GM23248 (cell line): ENCODE measurements around the gene CELF1. TPM values are rescaled to one million over a fixed set of nuclear protein-coding genes. Genes with fewer than 3 reads are reported as not detected.
A peak's percentile ranks its signal among the peaks of the same experiment; 100 is the strongest.
"Not testable (repeated sequence)": the region's sequence is repeated elsewhere in the genome, so short reads cannot be mapped to it uniquely, and the experiment has no call there.

Experiments
- DNase-seq: peaks from one replicate; pipeline ENCODE4 v3.0.0-alpha.2; 2015
- H2AFZ ChIP-seq: fragments of 200-600 bp; sonication (generic); 2 replicates; pipeline ENCODE4 v1.6.1; 2016; ENCODE audit warnings: antibody characterized with exemption
- H3F3A ChIP-seq: fragments of 200-600 bp; sonication (generic); 2 replicates; pipeline ENCODE4 v1.6.1; 2016; ENCODE audit warnings: mild to moderate bottlenecking, antibody characterized with exemption, mixed run types; ENCODE audit not compliant: insufficient read depth
- H3K27ac ChIP-seq: fragments of 200-600 bp; sonication (generic); 2 replicates; pipeline ENCODE4 v1.5.1; 2016; ENCODE audit warnings: mild to moderate bottlenecking
- H3K27me3 ChIP-seq: fragments of 200-600 bp; sonication (generic); replicated peaks from 2 replicates; pipeline ENCODE4 v1.6.1; 2016; ENCODE audit warnings: mild to moderate bottlenecking; ENCODE audit not compliant: insufficient read depth
- H3K36me3 ChIP-seq: fragments of 200-600 bp; sonication (generic); 2 replicates; pipeline ENCODE4 v1.6.1; 2016; ENCODE audit warnings: low read depth, mild to moderate bottlenecking
- H3K4me1 ChIP-seq: fragments of 200-600 bp; sonication (generic); 2 replicates; pipeline ENCODE4 v1.6.1; 2016; ENCODE audit warnings: mild to moderate bottlenecking; ENCODE audit not compliant: insufficient read depth
- H3K4me2 ChIP-seq: fragments of 200-600 bp; sonication (generic); one replicate; pipeline ENCODE4 v1.6.1; 2016; ENCODE audit warnings: mild to moderate bottlenecking; ENCODE audit not compliant: unreplicated experiment
- H3K4me3 ChIP-seq: fragments of 200-600 bp; sonication (generic); 2 replicates; pipeline ENCODE4 v1.5.1; 2016; ENCODE audit warnings: mild to moderate bottlenecking
- H3K79me2 ChIP-seq: fragments of 200-600 bp; sonication (generic); 2 replicates; pipeline ENCODE4 v1.6.1; 2016; ENCODE audit warnings: mild to moderate bottlenecking; ENCODE audit not compliant: insufficient read depth
- H3K9ac ChIP-seq: fragments of 200-600 bp; sonication (generic); 2 replicates; pipeline ENCODE4 v1.6.1; 2016; ENCODE audit warnings: mild to moderate bottlenecking
- H3K9me2 ChIP-seq: fragments of 200-600 bp; sonication (generic); 2 replicates; pipeline ENCODE4 v1.6.1; 2016; ENCODE audit warnings: mixed run types, mild to moderate bottlenecking, moderate library complexity; ENCODE audit not compliant: insufficient read depth
- H3K9me3 ChIP-seq: fragments of 200-600 bp; sonication (generic); one replicate; pipeline ENCODE4 v1.6.1; 2017; ENCODE audit warnings: low read depth
- H4K20me1 ChIP-seq: fragments of 200-600 bp; sonication (generic); 2 replicates; pipeline ENCODE4 v1.6.0; 2016; ENCODE audit not compliant: insufficient read depth
- EZH2 ChIP-seq: fragments of 200-600 bp; sonication (generic); IDR thresholded peaks from 2 replicates; pipeline ENCODE4 v1.6.1; 2018; ENCODE audit warnings: antibody characterized with exemption, mild to moderate bottlenecking; ENCODE audit not compliant: insufficient read depth, poor library complexity, severe bottlenecking
- EZH2phosphoT487 ChIP-seq: fragments of 200-600 bp; sonication (generic); IDR thresholded peaks from 2 replicates; pipeline ENCODE4 v1.6.1; 2018; ENCODE audit warnings: antibody characterized with exemption, moderate library complexity, mild to moderate bottlenecking, low read depth; ENCODE audit not compliant: insufficient read depth
- WGBS, 2 experiments: methylation state at CpG; one replicate each; pipeline ENCODE4 v1.1.6; 2015 to 2017; ENCODE audit warnings: low lambda C conversion rate in 2 of 2, low coverage in 1 of 2; ENCODE audit errors: missing lambda C conversion rate in 2 of 2; 5-methylcytosine and 5-hydroxymethylcytosine counted together
- in situ Hi-C: fragments of 300-500 bp; cut with MboI; formaldehyde crosslinking; loops from 2 replicates; pipeline ENCODE4 v1.15.0; 2020
- polyA plus RNA-seq: library from polyadenylated mRNA; unstranded; fragments of >200 nt; fragmentation: Nextera tagmentation; extraction: Ambion mirVana; gene quantifications from 2 replicates; pipeline ENCODE4 v1.2.1, GENCODE V29; 2016
- total RNA-seq: library from RNA; depleted of rRNA; stranded (reverse); fragments of >200 nt; shearing (Covaris generic); gene quantifications from 2 replicates; pipeline ENCODE4 v1.2.3, GENCODE V29; 2014

CELF1 gene
- total and polyA plus RNA-seq, 2 experiments from 2014 or later: 51.7 to 70.9 TPM

GRCh38 chr11:47566149-47566698 is 13.3 kb upstream of the CELF1 start:
- no peak for TF ChIP-seq EZH2phosphoT487
- TF ChIP-seq EZH2: no peak
- H3K27ac ChIP-seq: no peak overlapping the region
- 24% methylated on average over 17 of the region's 17 CpGs for WGBS, 2 experiments
- H3K4me1 ChIP-seq: peaks cover 9% of the 10 kb centered on the region; the same call in 1 of the 2 replicates
- H3K79me2 ChIP-seq: peaks cover 57% of the 10 kb centered on the region
- 0 out of 2 replicates have a peak, but pooled peaks cover under 1% of the 10 kb centered on the region for H3K36me3 ChIP-seq
- H3F3A ChIP-seq: peaks cover 11% of the 10 kb centered on the region
- H3K9me2 ChIP-seq: no peaks in the 10 kb centered on the region
- peak; percentile 43 for DNase-seq
- in situ Hi-C loops: no loop called here
- H3K9me3 ChIP-seq: no peaks in the 10 kb centered on the region
- no peaks in the 10 kb centered on the region for H3K27me3 ChIP-seq
- peak overlapping the region; percentile 89 for H3K4me3 ChIP-seq
- H4K20me1 ChIP-seq: no peaks in the 10 kb centered on the region
- peak overlapping the region; percentile 90 for H2AFZ ChIP-seq
- H3K9ac ChIP-seq: peak overlapping the region; percentile 91
- peak overlapping the region; percentile 85 for H3K4me2 ChIP-seq

- Histone ChIP-seq H2AFZ (peak within 1 kb of the TSS; percentile 90), H3K36me3 (no peaks in the 10 kb centered on the region), H3K27me3 (no peaks in the 10 kb centered on the region), H3K4me2 (peak within 1 kb of the TSS; percentile 85), H3K27ac (no peak within 1 kb of the TSS), H3K9me3 (no peaks in the 10 kb centered on the region), H3K4me1 (peaks cover 9% of the 10 kb centered on the region; the same call in 1 of the 2 replicates), H3K79me2 (peaks cover 50% of the 10 kb centered on the region), H3K9ac (peak within 1 kb of the TSS; percentile 91), H3F3A (peaks cover 4% of the 10 kb centered on the region; the same call in 1 of the 2 replicates), H3K9me2 (no peaks in the 10 kb centered on the region), H4K20me1 (no peaks in the 10 kb centered on the region), H3K4me3 (peak within 1 kb of the TSS; percentile 89)
- in situ Hi-C loops: no loop called here
- WGBS, 2 experiments: 1 to 2% methylated on average over 48 to 74 of the region's 86 CpGs
- TF ChIP-seq EZH2phosphoT487 (no peak), EZH2 (no peak)
- peak; percentile 92 for DNase-seq
These were observed 12.6 kb upstream of the CELF1 start, which contains the start of gene PTPMT1 for GRCh38 chr11:47565340-47566148. Gene PTPMT1 (plus strand): TSS chr11:47565599. CDS start chr11:47565623, 24 bp downstream.

DNA sequence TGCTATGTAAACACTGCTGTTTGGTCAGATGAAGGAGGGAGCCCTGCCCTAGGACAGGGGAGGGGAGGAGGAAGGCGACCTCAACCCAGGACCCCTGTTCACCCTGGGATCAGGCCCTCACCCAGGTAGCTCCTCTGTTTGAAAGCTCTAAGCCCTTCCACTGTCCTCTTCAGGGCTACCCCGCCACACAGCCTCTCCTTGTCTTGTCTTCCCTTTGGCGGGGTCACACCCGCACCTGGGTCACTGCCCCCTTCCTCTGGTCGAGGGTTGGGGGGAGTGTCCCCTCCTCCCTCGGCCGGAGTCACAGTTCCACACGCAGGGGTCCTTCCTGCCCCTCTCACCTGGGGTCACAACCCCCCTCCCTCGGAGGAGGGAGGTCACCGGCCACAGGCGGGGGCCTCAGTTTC is 12.0 kb upstream of the CELF1 start:
- H3K79me2 ChIP-seq: peaks cover 44% of the 10 kb centered on the region
- no peaks in the 10 kb centered on the region for H4K20me1 ChIP-seq

GRCh38 chr11:47564366-47564765 is 11.4 kb upstream of the CELF1 start:
- WGBS, 2 experiments: 90 to 93% methylated on average over 9 to 10 of the region's 10 CpGs
- in situ Hi-C loops, DNase-seq: not testable (repeated sequence)

More for the DNA sequence above, 12.0 kb upstream of the CELF1 start:
- H3K4me1 ChIP-seq: peaks cover 9% of the 10 kb centered on the region; the same call in 1 of the 2 replicates
- no peaks in the 10 kb centered on the region for H3K9me3 ChIP-seq
- H3K9me2 ChIP-seq: no peaks in the 10 kb centered on the region
- in situ Hi-C loops: no loop called here
- 14 to 23% methylated on average over 9 to 11 of the region's 11 CpGs for WGBS, 2 experiments
- peak overlapping the region; percentile 91 for H3K9ac ChIP-seq
- no peaks in the 10 kb centered on the region for H3K27me3 ChIP-seq
- no peak for TF ChIP-seq EZH2phosphoT487
- no peak for TF ChIP-seq EZH2
- no peaks in the 10 kb centered on the region for H3F3A ChIP-seq
- peak overlapping the region; percentile 90 for H2AFZ ChIP-seq
- no peak overlapping the region for H3K27ac ChIP-seq
- no peaks in the 10 kb centered on the region for H3K36me3 ChIP-seq
- peak overlapping the region; percentile 89 for H3K4me3 ChIP-seq
- H3K4me2 ChIP-seq: peak overlapping the region; percentile 85
- DNase-seq: no peak

GRCh38 chr11:47562393-47562792 is 9.5 kb upstream of the CELF1 start:
- H3K4me1 ChIP-seq, H3K4me2 ChIP-seq, H3K27me3 ChIP-seq, H3F3A ChIP-seq, H4K20me1 ChIP-seq, H2AFZ ChIP-seq, H3K9me2 ChIP-seq, H3K4me3 ChIP-seq, H3K27ac ChIP-seq, in situ Hi-C loops, DNase-seq, H3K9me3 ChIP-seq, H3K9ac ChIP-seq, H3K36me3 ChIP-seq: not testable (repeated sequence)
- 95 to 98% methylated on average over 4 of the region's 4 CpGs for WGBS, 2 experiments
- H3K79me2 ChIP-seq: peaks cover 18% of the 10 kb centered on the region

More at GRCh38 chr11:47564366-47564765, 11.4 kb upstream of the CELF1 start:
- not testable (repeated sequence) for H2AFZ ChIP-seq, H3K27ac ChIP-seq, H3K9me2 ChIP-seq, H3K9me3 ChIP-seq, H3K4me1 ChIP-seq, H3K36me3 ChIP-seq, H4K20me1 ChIP-seq, H3F3A ChIP-seq, H3K27me3 ChIP-seq
- Histone ChIP-seq H3K4me3 (peak overlapping the region; percentile 89; the same call in 1 of the 2 replicates), H3K4me2 (peak overlapping the region; percentile 85), H3K79me2 (peaks cover 38% of the 10 kb centered on the region), H3K9ac (peak overlapping the region; percentile 91)
